ENCODE data around the gene CASZ1. TPM values are rescaled to one million over a fixed set of nuclear protein-coding genes. Genes with fewer than 3 reads are reported as not detected.

The CASZ1 gene
- total and polyA plus RNA-seq, 2 donors = 1.8 to 3.9 TPM

GRCh38 chr1:10671622-10672342 is 124.7 kb downstream of the CASZ1 start:
- Histone ChIP-seq H3K27me3 (ENCODE audit: control insufficient read depth in 2 of 2, insufficient read depth in 1 of 2, low read length in 1 of 2) (peaks cover 0 to 35% of the 10 kb centered on the region in 2 donors), H3K36me3 (ENCODE audit: control insufficient read depth in 2 of 2, insufficient read depth in 2 of 2, low read length in 1 of 2) (no peaks in the 10 kb centered on the region), H3K27ac (ENCODE audit: low read depth in 1 of 2, low read length in 1 of 2) (no peak overlapping the region), H3K4me1 (ENCODE audit: control insufficient read depth in 2 of 2, insufficient read depth in 2 of 2, low read length in 2 of 2) (no peaks in the 10 kb centered on the region), H3K4me3 (ENCODE audit: low read length in 2 of 2) (no peak overlapping the region), H3K9me3 (ENCODE audit: control insufficient read depth in 2 of 2, insufficient read depth in 1 of 2, low read length in 1 of 2) (no peaks in the 10 kb centered on the region)
- DNase-seq (ENCODE audit: low read depth in 6 of 9, low spot score in 9 of 9) = no peak
- 91% methylated on average over 27 of the region's 27 CpGs for WGBS

- Histone ChIP-seq H3K36me3 (ENCODE audit: control insufficient read depth in 2 of 2, insufficient read depth in 2 of 2, low read length in 1 of 2) (no peaks in the 10 kb centered on the region), H3K27ac (ENCODE audit: low read depth in 1 of 2, low read length in 1 of 2) (no peak overlapping the region), H3K9me3 (ENCODE audit: control insufficient read depth in 2 of 2, insufficient read depth in 1 of 2, low read length in 1 of 2) (no peaks in the 10 kb centered on the region), H3K4me3 (ENCODE audit: low read length in 2 of 2) (no peak overlapping the region), H3K27me3 (ENCODE audit: control insufficient read depth in 2 of 2, insufficient read depth in 1 of 2, low read length in 1 of 2) (peaks cover 0 to 37% of the 10 kb centered on the region in 2 donors), H3K4me1 (ENCODE audit: control insufficient read depth in 2 of 2, insufficient read depth in 2 of 2, low read length in 2 of 2) (no peaks in the 10 kb centered on the region)
- DNase-seq (ENCODE audit: low read depth in 6 of 9, low spot score in 9 of 9) = no peak
- WGBS = 61% methylated on average over 18 of the region's 18 CpGs
These were observed 125.4 kb downstream of the CASZ1 start for GRCh38 chr1:10671090-10671489.

- DNase-seq (ENCODE audit: low read depth in 6 of 9, low spot score in 9 of 9) = no peak
- Histone ChIP-seq H3K4me3 (ENCODE audit: low read length in 2 of 2) (no peak overlapping the region), H3K9me3 (ENCODE audit: control insufficient read depth in 2 of 2, insufficient read depth in 1 of 2, low read length in 1 of 2) (no peaks in the 10 kb centered on the region), H3K27ac (ENCODE audit: low read depth in 1 of 2, low read length in 1 of 2) (no peak overlapping the region), H3K27me3 (ENCODE audit: control insufficient read depth in 2 of 2, insufficient read depth in 1 of 2, low read length in 1 of 2) (peaks cover 0 to 37% of the 10 kb centered on the region in 2 donors), H3K4me1 (ENCODE audit: control insufficient read depth in 2 of 2, insufficient read depth in 2 of 2, low read length in 2 of 2) (no peaks in the 10 kb centered on the region), H3K36me3 (ENCODE audit: control insufficient read depth in 2 of 2, insufficient read depth in 2 of 2, low read length in 1 of 2) (no peaks in the 10 kb centered on the region)
- WGBS = 96% methylated on average over 10 of the region's 10 CpGs
These were observed 126.3 kb downstream of the CASZ1 start for GRCh38 chr1:10670190-10670589.

GRCh38 chr1:10669570-10669969 is 126.9 kb downstream of the CASZ1 start:
- no peak for DNase-seq (ENCODE audit: low read depth in 6 of 9, low spot score in 9 of 9)
- Histone ChIP-seq H3K27ac (ENCODE audit: low read depth in 1 of 2, low read length in 1 of 2) (no peak overlapping the region), H3K36me3 (ENCODE audit: control insufficient read depth in 2 of 2, insufficient read depth in 2 of 2, low read length in 1 of 2) (peaks cover 0 to 6% of the 10 kb centered on the region in 2 donors), H3K9me3 (ENCODE audit: control insufficient read depth in 2 of 2, insufficient read depth in 1 of 2, low read length in 1 of 2) (no peaks in the 10 kb centered on the region), H3K27me3 (ENCODE audit: control insufficient read depth in 2 of 2, insufficient read depth in 1 of 2, low read length in 1 of 2) (peaks cover 0 to 37% of the 10 kb centered on the region in 2 donors), H3K4me3 (ENCODE audit: low read length in 2 of 2) (no peak overlapping the region), H3K4me1 (ENCODE audit: control insufficient read depth in 2 of 2, insufficient read depth in 2 of 2, low read length in 2 of 2) (no peaks in the 10 kb centered on the region)
- 91% methylated on average over 12 of the region's 12 CpGs for WGBS

GRCh38 chr1:10667861-10668761 is 128.3 kb downstream of the CASZ1 start:
- peaks cover 0 to 6% of the 10 kb centered on the region in 2 donors for H3K4me1 ChIP-seq (ENCODE audit: control insufficient read depth in 2 of 2, insufficient read depth in 2 of 2, low read length in 2 of 2)
- H3K27me3 ChIP-seq (ENCODE audit: control insufficient read depth in 2 of 2, insufficient read depth in 1 of 2, low read length in 1 of 2) = peaks cover 0 to 34% of the 10 kb centered on the region in 2 donors
- H3K27ac ChIP-seq (ENCODE audit: low read depth in 1 of 2, low read length in 1 of 2) = no peak overlapping the region
- 94% methylated on average over 40 of the region's 40 CpGs for WGBS
- H3K9me3 ChIP-seq (ENCODE audit: control insufficient read depth in 2 of 2, insufficient read depth in 1 of 2, low read length in 1 of 2) = no peaks in the 10 kb centered on the region
- peak in 2 of 9 donors; percentile 3 to 6 for DNase-seq (ENCODE audit: low read depth in 6 of 9, low spot score in 9 of 9)
- no peak overlapping the region for H3K4me3 ChIP-seq (ENCODE audit: low read length in 2 of 2)
- peaks cover 0 to 17% of the 10 kb centered on the region in 2 donors for H3K36me3 ChIP-seq (ENCODE audit: control insufficient read depth in 2 of 2, insufficient read depth in 2 of 2, low read length in 1 of 2)

GRCh38 chr1:10665930-10666850 is 130.3 kb downstream of the CASZ1 start:
- no peak overlapping the region for H3K27ac ChIP-seq (ENCODE audit: low read depth in 1 of 2, low read length in 1 of 2)
- H3K9me3 ChIP-seq (ENCODE audit: control insufficient read depth in 2 of 2, insufficient read depth in 1 of 2, low read length in 1 of 2) = no peaks in the 10 kb centered on the region
- DNase-seq (ENCODE audit: low read depth in 6 of 9, low spot score in 9 of 9) = no peak
- 97% methylated on average over 36 of the region's 36 CpGs for WGBS
- peaks cover 0 to 6% of the 10 kb centered on the region in 2 donors for H3K4me1 ChIP-seq (ENCODE audit: control insufficient read depth in 2 of 2, insufficient read depth in 2 of 2, low read length in 2 of 2)
- H3K27me3 ChIP-seq (ENCODE audit: control insufficient read depth in 2 of 2, insufficient read depth in 1 of 2, low read length in 1 of 2) = peaks cover 0 to 23% of the 10 kb centered on the region in 2 donors
- no peak overlapping the region for H3K4me3 ChIP-seq (ENCODE audit: low read length in 2 of 2)
- H3K36me3 ChIP-seq (ENCODE audit: control insufficient read depth in 2 of 2, insufficient read depth in 2 of 2, low read length in 1 of 2) = peaks cover 0 to 17% of the 10 kb centered on the region in 2 donors

- H3K4me3 ChIP-seq (ENCODE audit: low read length in 2 of 2) = no peak overlapping the region
- no peak overlapping the region for H3K27ac ChIP-seq (ENCODE audit: low read depth in 1 of 2, low read length in 1 of 2)
- H3K4me1 ChIP-seq (ENCODE audit: control insufficient read depth in 2 of 2, insufficient read depth in 2 of 2, low read length in 2 of 2) = peaks cover 0 to 6% of the 10 kb centered on the region in 2 donors
- WGBS = 98% methylated on average over 31 of the region's 31 CpGs
- peaks cover 0 to 14% of the 10 kb centered on the region in 2 donors for H3K27me3 ChIP-seq (ENCODE audit: control insufficient read depth in 2 of 2, insufficient read depth in 1 of 2, low read length in 1 of 2)
- H3K36me3 ChIP-seq (ENCODE audit: control insufficient read depth in 2 of 2, insufficient read depth in 2 of 2, low read length in 1 of 2) = peaks cover 0 to 17% of the 10 kb centered on the region in 2 donors
- no peaks in the 10 kb centered on the region for H3K9me3 ChIP-seq (ENCODE audit: control insufficient read depth in 2 of 2, insufficient read depth in 1 of 2, low read length in 1 of 2)
- DNase-seq (ENCODE audit: low read depth in 6 of 9, low spot score in 9 of 9) = no peak
These were observed 131.2 kb downstream of the CASZ1 start for GRCh38 chr1:10665226-10665625.

- H3K36me3 ChIP-seq (ENCODE audit: control insufficient read depth in 2 of 2, insufficient read depth in 2 of 2, low read length in 1 of 2) = peaks cover 0 to 25% of the 10 kb centered on the region in 2 donors
- 97% methylated on average over 15 of the region's 15 CpGs for WGBS
These were observed 132.2 kb downstream of the CASZ1 start for GRCh38 chr1:10664251-10664650.

More at GRCh38 chr1:10664251-10664650, 132.2 kb downstream of the CASZ1 start:
- Histone ChIP-seq H3K27ac (ENCODE audit: low read depth in 1 of 2, low read length in 1 of 2) (no peak overlapping the region), H3K4me3 (ENCODE audit: low read length in 2 of 2) (no peak overlapping the region), H3K9me3 (ENCODE audit: control insufficient read depth in 2 of 2, insufficient read depth in 1 of 2, low read length in 1 of 2) (no peaks in the 10 kb centered on the region), H3K4me1 (ENCODE audit: control insufficient read depth in 2 of 2, insufficient read depth in 2 of 2, low read length in 2 of 2) (peaks cover 0 to 6% of the 10 kb centered on the region in 2 donors), H3K27me3 (ENCODE audit: control insufficient read depth in 2 of 2, insufficient read depth in 1 of 2, low read length in 1 of 2) (peaks cover 0 to 10% of the 10 kb centered on the region in 2 donors)
- DNase-seq (ENCODE audit: low read depth in 6 of 9, low spot score in 9 of 9) = no peak
